ES-I3 (cell line): ENCODE measurements around the gene NAGS.
A peak's percentile ranks its signal among the peaks of the same experiment; 100 is the strongest.
"Not testable (repeated sequence)": the region's sequence is repeated elsewhere in the genome, so short reads cannot be mapped to it uniquely, and the experiment has no call there.

ENCODE experiments used
- H3K36me3 ChIP-seq: 2 replicates; pipeline ENCODE4 v1.6.1; 2013; ENCODE audit warnings: mild to moderate bottlenecking, low read length, control low read depth, moderate library complexity; ENCODE audit not compliant: insufficient read depth
- H3K4me1 ChIP-seq: 2 replicates; pipeline ENCODE4 v1.6.1; 2013; ENCODE audit warnings: mild to moderate bottlenecking, control low read depth, low read length; ENCODE audit not compliant: insufficient read depth
- H3K9ac ChIP-seq: 2 replicates; pipeline ENCODE4 v1.6.1; 2013; ENCODE audit warnings: low read depth, mild to moderate bottlenecking, low read length, moderate library complexity
- H3K9me3 ChIP-seq: 2 replicates; pipeline ENCODE4 v1.6.1; 2013; ENCODE audit warnings: mild to moderate bottlenecking, low read length, moderate library complexity; ENCODE audit not compliant: control insufficient read depth, insufficient read depth

Gene NAGS

GRCh38 chr17:44004077-44004760 lies at the start of gene NAGS:
NAGS (plus strand) TSS chr17:44004622; CDS start chr17:44004664, 42 bp downstream.
- H3K9me3 ChIP-seq = no peaks in the 10 kb centered on the region
- no peaks in the 10 kb centered on the region for H3K36me3 ChIP-seq
- H3K9ac ChIP-seq = peak within 1 kb of the TSS; percentile 95
- peaks cover 9% of the 10 kb centered on the region for H3K4me1 ChIP-seq

- H3K9me3 ChIP-seq = no peaks in the 10 kb centered on the region
- no peak overlapping the region for H3K9ac ChIP-seq
- H3K36me3 ChIP-seq = no peaks in the 10 kb centered on the region
- peaks cover 5% of the 10 kb centered on the region; the same call in 1 of the 2 replicates for H3K4me1 ChIP-seq
Measured at GRCh38 chr17:43956222-43956621, 48.2 kb upstream of the NAGS start.

- no peaks in the 10 kb centered on the region for H3K36me3 ChIP-seq
- no peaks in the 10 kb centered on the region for H3K9me3 ChIP-seq
- no peaks in the 10 kb centered on the region for H3K4me1 ChIP-seq
- no peak overlapping the region for H3K9ac ChIP-seq
Measured at GRCh38 chr17:43958748-43959352, 45.6 kb upstream of the NAGS start.

- H3K9ac ChIP-seq, H3K36me3 ChIP-seq, H3K4me1 ChIP-seq, H3K9me3 ChIP-seq: not testable (repeated sequence)
Measured at GRCh38 chr17:43961292-43961691, 43.1 kb upstream of the NAGS start.

- H3K9me3 ChIP-seq = no peaks in the 10 kb centered on the region
- H3K4me1 ChIP-seq = no peaks in the 10 kb centered on the region
- no peaks in the 10 kb centered on the region for H3K36me3 ChIP-seq
- H3K9ac ChIP-seq = no peak overlapping the region
Measured at GRCh38 chr17:43961954-43962353, 42.5 kb upstream of the NAGS start.

GRCh38 chr17:43962479-43962878 lies 41.9 kb upstream of the NAGS start:
- H3K9ac ChIP-seq = no peak overlapping the region
- H3K9me3 ChIP-seq = no peaks in the 10 kb centered on the region
- no peaks in the 10 kb centered on the region for H3K36me3 ChIP-seq
- H3K4me1 ChIP-seq = no peaks in the 10 kb centered on the region

- no peaks in the 10 kb centered on the region for H3K36me3 ChIP-seq
- no peaks in the 10 kb centered on the region for H3K4me1 ChIP-seq
- H3K9me3 ChIP-seq = no peaks in the 10 kb centered on the region
- H3K9ac ChIP-seq = no peak overlapping the region
Measured at GRCh38 chr17:43966276-43966675, 38.1 kb upstream of the NAGS start.

- Histone ChIP-seq H3K9ac (no peak overlapping the region), H3K9me3 (no peaks in the 10 kb centered on the region), H3K4me1 (no peaks in the 10 kb centered on the region), H3K36me3 (no peaks in the 10 kb centered on the region)
Measured at GRCh38 chr17:43967251-43967875, 37.1 kb upstream of the NAGS start.

GRCh38 chr17:43970366-43970765 lies 34.1 kb upstream of the NAGS start:
- Histone ChIP-seq H3K36me3 (no peaks in the 10 kb centered on the region), H3K9me3 (no peaks in the 10 kb centered on the region), H3K4me1 (no peaks in the 10 kb centered on the region), H3K9ac (no peak overlapping the region)

- not testable (repeated sequence) for H3K4me1 ChIP-seq, H3K36me3 ChIP-seq, H3K9me3 ChIP-seq, H3K9ac ChIP-seq
Measured at GRCh38 chr17:43971436-43971835, 33.0 kb upstream of the NAGS start.

- H3K36me3 ChIP-seq, H3K9ac ChIP-seq, H3K4me1 ChIP-seq, H3K9me3 ChIP-seq: not testable (repeated sequence)
Measured at GRCh38 chr17:43972444-43973212, 31.8 kb upstream of the NAGS start.

- Histone ChIP-seq H3K4me1 (no peaks in the 10 kb centered on the region), H3K9me3 (no peaks in the 10 kb centered on the region), H3K36me3 (no peaks in the 10 kb centered on the region), H3K9ac (no peak overlapping the region)
Measured at GRCh38 chr17:43974382-43975266, 29.8 kb upstream of the NAGS start.

GRCh38 chr17:43975898-43976297 lies 28.5 kb upstream of the NAGS start:
- Histone ChIP-seq H3K36me3 (no peaks in the 10 kb centered on the region), H3K9me3 (no peaks in the 10 kb centered on the region), H3K4me1 (no peaks in the 10 kb centered on the region), H3K9ac (no peak overlapping the region)
